Panc1 (cell line): ENCODE data around the gene RAP2B. TPM values are rescaled to one million over a fixed set of nuclear protein-coding genes. Genes with fewer than 3 reads are reported as not detected.

ENCODE experiments used
- ATAC-seq: fragments of 200-7000 bp; cut with Tn5 transposase; 2 replicates; pipeline ENCODE4 v1.9.1; 2020; ENCODE audit warnings: mild to moderate bottlenecking, moderate library complexity
- BruUV-seq: library from RNA; stranded (reverse); fragments of 400-500 nt; replicated peaks from 2 replicates; lab custom pipeline; 2021; lab: Mats Ljungman, UMichigan
- CTCF ChIA-PET: fragments of 300-600 bp; sonication (Branson Sonifier 250); formaldehyde crosslinking; loops from one replicate; lab custom pipeline; 2022; ENCODE audit warnings: antibody characterized with exemption; lab: Charles Lee
- POLR2A ChIA-PET: fragments of 300-600 bp; sonication (Branson Sonifier 250); formaldehyde crosslinking; loops from one replicate; lab custom pipeline; 2022; ENCODE audit warnings: antibody characterized with exemption; lab: Charles Lee
- DNase-seq: peaks from one replicate; pipeline ENCODE4 v3.0.0-alpha.2; 2010; ENCODE audit warnings: low read depth, low spot score
- H3K27ac ChIP-seq: 2 replicates; pipeline ENCODE4 v1.5.1; 2011; ENCODE audit warnings: mild to moderate bottlenecking, low read length, inconsistent platforms
- H3K27me3 ChIP-seq: fragments of 200-500 bp; sonication (Bioruptor generic); 2 replicates; pipeline ENCODE4 v1.6.0; 2014; ENCODE audit warnings: low read length, inconsistent platforms; ENCODE audit not compliant: control insufficient read depth, insufficient read depth
- H3K36me3 ChIP-seq: fragments of 200-500 bp; sonication (Bioruptor generic); 2 replicates; pipeline ENCODE4 v1.5.1; 2014; ENCODE audit warnings: inconsistent platforms, mild to moderate bottlenecking, low read length, moderate library complexity; ENCODE audit not compliant: control insufficient read depth, insufficient read depth
- H3K4me1 ChIP-seq: 2 replicates; pipeline ENCODE4 v1.5.1; 2011; ENCODE audit warnings: inconsistent platforms, mild to moderate bottlenecking, low read length, moderate library complexity; ENCODE audit not compliant: control insufficient read depth, insufficient read depth
- H3K4me3 ChIP-seq, 2 experiments: 2 replicates each; pipeline ENCODE4 v1.5.1; 2011 to 2012; ENCODE audit warnings: low read depth in 2 of 2, low read length in 2 of 2, mild to moderate bottlenecking in 2 of 2, inconsistent platforms in 1 of 2, moderate library complexity in 1 of 2
- H3K9me3 ChIP-seq: fragments of 200-500 bp; sonication (Bioruptor generic); 2 replicates; pipeline ENCODE4 v1.5.1; 2014; ENCODE audit warnings: low read depth, mild to moderate bottlenecking, inconsistent platforms, low read length, moderate library complexity; ENCODE audit not compliant: control insufficient read depth, insufficient read depth
- POLR2AphosphoS5 ChIP-seq: IDR thresholded peaks from 2 replicates; pipeline ENCODE4 v1.6.1; 2012; ENCODE audit warnings: mild to moderate bottlenecking, low read depth, low read length, moderate library complexity
- SIN3A ChIP-seq: IDR thresholded peaks from 2 replicates; pipeline ENCODE4 v1.6.1; 2012; ENCODE audit warnings: low read depth, mild to moderate bottlenecking, low read length, moderate library complexity, borderline replicate concordance; ENCODE audit not compliant: insufficient read depth
- TCF7L2 ChIP-seq: IDR thresholded peaks from 2 replicates; pipeline ENCODE4 v1.6.1; 2011; ENCODE audit warnings: mild to moderate bottlenecking, low read depth, low read length, inconsistent platforms
- in situ Hi-C: cut with HindIII; loops from 2 replicates; pipeline ENCODE4 v1.10.0; 2016; ENCODE audit warnings: low sequenced_read_pairs, low pct_unique_long_range_greater_than_20kb
- intact Hi-C: fragments of 100-400 bp; cut with micrococcal nuclease; formaldehyde crosslinking; loops from one replicate; pipeline ENCODE4 v1.10.0; 2022; ENCODE audit not compliant: unreplicated experiment
- total RNA-seq: library from RNA; stranded (reverse); gene quantifications from one replicate; pipeline ENCODE4 v1.2.1, GENCODE V29; 2021; ENCODE audit not compliant: unreplicated experiment
- TF ChIP-seq, protein P1 (sequence below): fragments of 450-650 bp; IDR thresholded peaks from 2 replicates; pipeline ENCODE4 v1.5.1; 2017; ENCODE audit warnings: mild to moderate bottlenecking
- TF ChIP-seq, protein P2 (sequence below), 2 experiments: IDR thresholded peaks; 2 replicates each; pipeline ENCODE4 v1.6.1; 2011 to 2012; ENCODE audit warnings: low read depth in 2 of 2, control low read depth in 1 of 2, low read length in 1 of 2, mild to moderate bottlenecking in 1 of 2, moderate library complexity in 1 of 2; ENCODE audit not compliant: insufficient read depth in 1 of 2

Gene RAP2B
- total RNA-seq, 1 experiment from 2014 or later = 14.7 TPM

- Histone ChIP-seq H3K27me3 (no peaks in the 10 kb centered on the region), H3K9me3 (no peaks in the 10 kb centered on the region), H3K4me1 (no peaks in the 10 kb centered on the region), H3K27ac (no peak overlapping the region), H3K4me3 (no peak overlapping the region), H3K36me3 (no peaks in the 10 kb centered on the region)
- BruUV-seq = no TSS peak
- intact Hi-C loops (no loop called here), in situ Hi-C loops (no loop called here)
- TF ChIP-seq, protein P1, sequence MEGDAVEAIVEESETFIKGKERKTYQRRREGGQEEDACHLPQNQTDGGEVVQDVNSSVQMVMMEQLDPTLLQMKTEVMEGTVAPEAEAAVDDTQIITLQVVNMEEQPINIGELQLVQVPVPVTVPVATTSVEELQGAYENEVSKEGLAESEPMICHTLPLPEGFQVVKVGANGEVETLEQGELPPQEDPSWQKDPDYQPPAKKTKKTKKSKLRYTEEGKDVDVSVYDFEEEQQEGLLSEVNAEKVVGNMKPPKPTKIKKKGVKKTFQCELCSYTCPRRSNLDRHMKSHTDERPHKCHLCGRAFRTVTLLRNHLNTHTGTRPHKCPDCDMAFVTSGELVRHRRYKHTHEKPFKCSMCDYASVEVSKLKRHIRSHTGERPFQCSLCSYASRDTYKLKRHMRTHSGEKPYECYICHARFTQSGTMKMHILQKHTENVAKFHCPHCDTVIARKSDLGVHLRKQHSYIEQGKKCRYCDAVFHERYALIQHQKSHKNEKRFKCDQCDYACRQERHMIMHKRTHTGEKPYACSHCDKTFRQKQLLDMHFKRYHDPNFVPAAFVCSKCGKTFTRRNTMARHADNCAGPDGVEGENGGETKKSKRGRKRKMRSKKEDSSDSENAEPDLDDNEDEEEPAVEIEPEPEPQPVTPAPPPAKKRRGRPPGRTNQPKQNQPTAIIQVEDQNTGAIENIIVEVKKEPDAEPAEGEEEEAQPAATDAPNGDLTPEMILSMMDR = no peak
- TF ChIP-seq TCF7L2 = no peak
- TF ChIP-seq SIN3A = no peak
- TF ChIP-seq POLR2AphosphoS5 = no peak
- TF ChIP-seq, protein P2, sequence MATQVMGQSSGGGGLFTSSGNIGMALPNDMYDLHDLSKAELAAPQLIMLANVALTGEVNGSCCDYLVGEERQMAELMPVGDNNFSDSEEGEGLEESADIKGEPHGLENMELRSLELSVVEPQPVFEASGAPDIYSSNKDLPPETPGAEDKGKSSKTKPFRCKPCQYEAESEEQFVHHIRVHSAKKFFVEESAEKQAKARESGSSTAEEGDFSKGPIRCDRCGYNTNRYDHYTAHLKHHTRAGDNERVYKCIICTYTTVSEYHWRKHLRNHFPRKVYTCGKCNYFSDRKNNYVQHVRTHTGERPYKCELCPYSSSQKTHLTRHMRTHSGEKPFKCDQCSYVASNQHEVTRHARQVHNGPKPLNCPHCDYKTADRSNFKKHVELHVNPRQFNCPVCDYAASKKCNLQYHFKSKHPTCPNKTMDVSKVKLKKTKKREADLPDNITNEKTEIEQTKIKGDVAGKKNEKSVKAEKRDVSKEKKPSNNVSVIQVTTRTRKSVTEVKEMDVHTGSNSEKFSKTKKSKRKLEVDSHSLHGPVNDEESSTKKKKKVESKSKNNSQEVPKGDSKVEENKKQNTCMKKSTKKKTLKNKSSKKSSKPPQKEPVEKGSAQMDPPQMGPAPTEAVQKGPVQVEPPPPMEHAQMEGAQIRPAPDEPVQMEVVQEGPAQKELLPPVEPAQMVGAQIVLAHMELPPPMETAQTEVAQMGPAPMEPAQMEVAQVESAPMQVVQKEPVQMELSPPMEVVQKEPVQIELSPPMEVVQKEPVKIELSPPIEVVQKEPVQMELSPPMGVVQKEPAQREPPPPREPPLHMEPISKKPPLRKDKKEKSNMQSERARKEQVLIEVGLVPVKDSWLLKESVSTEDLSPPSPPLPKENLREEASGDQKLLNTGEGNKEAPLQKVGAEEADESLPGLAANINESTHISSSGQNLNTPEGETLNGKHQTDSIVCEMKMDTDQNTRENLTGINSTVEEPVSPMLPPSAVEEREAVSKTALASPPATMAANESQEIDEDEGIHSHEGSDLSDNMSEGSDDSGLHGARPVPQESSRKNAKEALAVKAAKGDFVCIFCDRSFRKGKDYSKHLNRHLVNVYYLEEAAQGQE (IDR thresholded peaks at IDR 0.05; ENCODE audit: insufficient read depth in 1 of 2, low read depth in 2 of 2, low read length in 1 of 2) = no peak
- DNase-seq (no peak), ATAC-seq (no peak)
- ChIA-PET CTCF (no interaction called here), POLR2A (no interaction called here)
Measured at GRCh38 chr3:153115326-153115725, 46.7 kb upstream of the RAP2B start.

DNA sequence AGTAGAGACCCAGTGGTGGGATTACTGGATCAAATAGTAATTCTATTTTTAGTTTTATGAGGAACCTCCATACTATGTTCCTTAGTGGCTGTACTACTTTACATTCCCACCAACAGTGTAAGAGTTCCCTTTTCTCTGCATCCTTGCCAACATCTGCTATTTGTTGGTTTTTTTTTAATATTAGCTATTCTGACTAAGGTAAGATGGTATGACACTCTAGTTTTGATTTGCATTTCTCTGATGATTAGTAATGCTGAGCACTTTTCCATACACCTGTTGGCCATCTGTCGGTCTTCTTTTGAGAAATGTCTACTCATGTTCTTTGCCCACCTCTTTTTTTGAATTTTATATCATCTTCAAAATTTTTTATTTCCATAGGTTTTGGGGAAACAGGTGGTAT, 34.2 kb upstream of the RAP2B start:
- intact Hi-C loops = no loop called here
- DNase-seq (no peak), ATAC-seq (no peak)
- Histone ChIP-seq H3K36me3 (no peaks in the 10 kb centered on the region), H3K4me3 (no peak overlapping the region), H3K9me3 (no peaks in the 10 kb centered on the region), H3K27ac (no peak overlapping the region), H3K4me1 (peaks cover 3% of the 10 kb centered on the region; the same call in 1 of the 2 replicates), H3K27me3 (no peaks in the 10 kb centered on the region)
- ChIA-PET POLR2A (no interaction called here), CTCF (no interaction called here)
- in situ Hi-C loops = no loop called here
- TF ChIP-seq, protein P2 (IDR thresholded peaks at IDR 0.05; ENCODE audit: insufficient read depth in 1 of 2, low read depth in 2 of 2, low read length in 1 of 2) = no peak
- no peak for TF ChIP-seq TCF7L2
- TF ChIP-seq SIN3A = no peak
- TF ChIP-seq, protein P1 = no peak
- TF ChIP-seq POLR2AphosphoS5 = no peak
- no TSS peak for BruUV-seq
